ENCODE data around the gene GJA3. TPM values are rescaled to one million over a fixed set of nuclear protein-coding genes. Genes with fewer than 3 reads are reported as not detected.

Gene GJA3
- total RNA-seq, 1 experiment from 2014 or later = 0.92 TPM

- no peak overlapping the region for H4K5ac ChIP-seq (ENCODE audit: insufficient read length, low read depth, low read length)
- no CpG with 5 or more reads among the region's 10 CpGs for WGBS (ENCODE audit: extremely low coverage, insufficient read length, low lambda C conversion rate)
- no peaks in the 10 kb centered on the region for H3K79me1 ChIP-seq (ENCODE audit: insufficient read depth, low read depth, low read length, poor library complexity, severe bottlenecking)
- no peak overlapping the region for H2BK20ac ChIP-seq (ENCODE audit: low read depth, low read length, poor library complexity, severe bottlenecking)
- H4K91ac ChIP-seq (ENCODE audit: insufficient read length, low read depth, low read length) = no peak overlapping the region
- no peak overlapping the region for H2BK120ac ChIP-seq (ENCODE audit: low read depth, low read length, poor library complexity, severe bottlenecking)
- H3K4me1 ChIP-seq (ENCODE audit: insufficient read depth, low read length) = no peaks in the 10 kb centered on the region
- H3K56ac ChIP-seq (ENCODE audit: insufficient read length, low read depth, low read length) = no peak overlapping the region
- no peak overlapping the region for H3T11ph ChIP-seq (ENCODE audit: low read length)
- Mint-ChIP-seq H3K9me3 (no peaks in the 10 kb centered on the region; a peak in 1 of 5 replicates), H3K36me3 (ENCODE audit: insufficient read depth in 1 of 3, low read depth in 3 of 3) (no peaks in the 10 kb centered on the region), H3K4me1 (peaks cover 2 to 5% of the 10 kb centered on the region in 2 experiments; a peak in 3 of 4 replicates), H3K27me3 (ENCODE audit: low read depth) (peaks cover 6% of the 10 kb centered on the region), H3K4me3 (no peak overlapping the region), H3K27ac (no peak overlapping the region)
- no peak overlapping the region for H3K4me2 ChIP-seq (ENCODE audit: insufficient read depth, insufficient read length, low read length)
- no peak overlapping the region for H2AK5ac ChIP-seq (ENCODE audit: insufficient read length, low read length)
- no peak overlapping the region for H2BK5ac ChIP-seq (ENCODE audit: insufficient read length, low read length)
- H3K9me3 ChIP-seq (ENCODE audit: control insufficient read depth, low read depth, low read length) = no peaks in the 10 kb centered on the region
- H4K8ac ChIP-seq (replicated peaks; ENCODE audit: insufficient read length, low read depth, low read length) = no peak overlapping the region
- no peak overlapping the region for H3K27ac ChIP-seq (ENCODE audit: insufficient read length, low read depth, low read length)
- H3K23ac ChIP-seq (ENCODE audit: insufficient read length, low read depth, low read length) = no peak overlapping the region
- no peak overlapping the region for H2BK12ac ChIP-seq (ENCODE audit: insufficient read length, low read depth, low read length)
- H3K18ac ChIP-seq (ENCODE audit: insufficient read length, low read depth, low read length) = no peak overlapping the region
- no peak overlapping the region for H2BK15ac ChIP-seq (ENCODE audit: low read depth, low read length)
- no peaks in the 10 kb centered on the region for H3K27me3 ChIP-seq (ENCODE audit: insufficient read depth, low read length)
- DNase-seq = no peak
- H3K79me2 ChIP-seq (ENCODE audit: insufficient read depth, low read length) = no peaks in the 10 kb centered on the region
- no peak overlapping the region; the same call in 1 of the 2 replicates for H3K14ac ChIP-seq (ENCODE audit: insufficient read depth, low read length)
- no peak overlapping the region for H3K4ac ChIP-seq (ENCODE audit: low read depth, low read length)
- H4K20me1 ChIP-seq (ENCODE audit: control insufficient read depth, insufficient read depth, insufficient read length) = no peaks in the 10 kb centered on the region
- TF ChIP-seq, protein P1, sequence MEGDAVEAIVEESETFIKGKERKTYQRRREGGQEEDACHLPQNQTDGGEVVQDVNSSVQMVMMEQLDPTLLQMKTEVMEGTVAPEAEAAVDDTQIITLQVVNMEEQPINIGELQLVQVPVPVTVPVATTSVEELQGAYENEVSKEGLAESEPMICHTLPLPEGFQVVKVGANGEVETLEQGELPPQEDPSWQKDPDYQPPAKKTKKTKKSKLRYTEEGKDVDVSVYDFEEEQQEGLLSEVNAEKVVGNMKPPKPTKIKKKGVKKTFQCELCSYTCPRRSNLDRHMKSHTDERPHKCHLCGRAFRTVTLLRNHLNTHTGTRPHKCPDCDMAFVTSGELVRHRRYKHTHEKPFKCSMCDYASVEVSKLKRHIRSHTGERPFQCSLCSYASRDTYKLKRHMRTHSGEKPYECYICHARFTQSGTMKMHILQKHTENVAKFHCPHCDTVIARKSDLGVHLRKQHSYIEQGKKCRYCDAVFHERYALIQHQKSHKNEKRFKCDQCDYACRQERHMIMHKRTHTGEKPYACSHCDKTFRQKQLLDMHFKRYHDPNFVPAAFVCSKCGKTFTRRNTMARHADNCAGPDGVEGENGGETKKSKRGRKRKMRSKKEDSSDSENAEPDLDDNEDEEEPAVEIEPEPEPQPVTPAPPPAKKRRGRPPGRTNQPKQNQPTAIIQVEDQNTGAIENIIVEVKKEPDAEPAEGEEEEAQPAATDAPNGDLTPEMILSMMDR (conservative IDR thresholded peaks at IDR 0.05) = no peak
- no peak overlapping the region for H3K9ac ChIP-seq (ENCODE audit: extremely low read depth, insufficient read length, low read length)
- no peak overlapping the region for H2AFZ ChIP-seq (ENCODE audit: low read length)
- H3K23me2 ChIP-seq (ENCODE audit: insufficient read length, low read depth, low read length, poor library complexity, severe bottlenecking) = peaks cover 11% of the 10 kb centered on the region
These were observed 46.7 kb downstream of the GJA3 start for GRCh38 chr13:20114066-20114610.
